Measurements from ENCODE around the gene TBC1D2B. TPM values are rescaled to one million over a fixed set of nuclear protein-coding genes. Genes with fewer than 3 reads are reported as not detected.
A peak's percentile ranks its signal among the peaks of the same experiment; 100 is the strongest.

TBC1D2B gene
- total RNA-seq, 1 experiment from 2014 or later = 17.6 TPM

DNA sequence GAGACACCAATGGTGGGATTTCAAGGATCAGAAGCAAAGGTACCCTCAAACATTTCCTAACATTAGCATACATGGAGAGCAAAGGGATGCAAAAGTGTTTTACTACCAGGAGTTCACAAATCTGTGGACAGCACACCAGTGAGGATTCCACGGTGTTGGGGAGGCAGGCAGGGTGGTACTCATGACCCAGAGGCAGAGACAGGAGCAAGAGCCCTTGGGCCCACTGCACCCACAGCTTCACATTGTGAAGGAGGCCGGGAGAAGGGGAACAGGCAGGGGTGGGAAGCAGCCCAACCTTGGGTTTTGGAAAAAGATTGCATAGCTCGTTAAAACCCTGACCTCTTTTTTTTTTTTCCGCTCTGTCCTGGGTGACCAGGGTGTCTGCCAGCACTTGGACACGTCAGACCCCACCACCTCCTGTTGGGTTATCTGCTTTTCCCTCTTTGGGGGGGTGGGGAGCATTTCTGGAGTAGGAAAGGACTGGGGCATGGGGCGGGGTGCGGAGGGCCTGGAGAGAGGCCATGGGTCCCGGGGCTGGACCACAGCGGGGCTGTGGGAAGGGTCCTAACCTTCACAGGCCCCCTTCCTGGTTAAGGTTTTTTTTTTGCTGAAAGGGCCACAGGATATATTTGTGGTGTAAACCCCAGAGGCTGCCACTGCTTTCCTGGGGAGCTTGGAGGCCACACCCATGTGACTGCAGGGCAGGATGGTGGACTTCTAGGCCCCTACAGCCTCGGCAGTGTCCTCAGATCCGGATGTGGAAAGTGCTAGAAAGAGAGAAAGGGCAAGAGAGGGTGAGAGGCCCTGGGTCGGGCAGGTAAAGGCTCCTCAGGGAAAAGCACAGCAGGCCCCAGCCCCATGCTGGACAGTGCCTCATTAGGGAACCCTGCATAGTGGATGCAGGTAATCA lies 27.3 kb upstream of the TBC1D2B start:
- no peak overlapping the region for H3K23ac ChIP-seq (ENCODE audit: insufficient read length, low read depth, low read length)
- H3T11ph ChIP-seq (ENCODE audit: low read length) = no peak overlapping the region
- no CpG with 5 or more reads among the region's 12 CpGs for WGBS (ENCODE audit: extremely low coverage, insufficient read length, low lambda C conversion rate)
- Mint-ChIP-seq H3K4me1 (peaks cover 0 to 5% of the 10 kb centered on the region in 2 experiments; a peak in 2 of 4 replicates), H3K27me3 (ENCODE audit: low read depth) (peaks cover 3% of the 10 kb centered on the region; the same call in 1 of the 2 replicates), H3K27ac (peak overlapping the region in 2 of 3 experiments; percentile 27 to 29; a peak in 3 of 7 replicates), H3K9me3 (no peaks in the 10 kb centered on the region), H3K36me3 (ENCODE audit: insufficient read depth in 1 of 3, low read depth in 3 of 3) (peaks cover 4 to 14% (median 7%) of the 10 kb centered on the region in 3 experiments; a peak in 5 of 7 replicates), H3K4me3 (no peak overlapping the region; a peak in 1 of 5 replicates)
- H3K4ac ChIP-seq (ENCODE audit: low read depth, low read length) = no peak overlapping the region
- H4K20me1 ChIP-seq (ENCODE audit: control insufficient read depth, insufficient read depth, insufficient read length) = no peaks in the 10 kb centered on the region
- no peak overlapping the region for H2BK120ac ChIP-seq (ENCODE audit: low read depth, low read length, poor library complexity, severe bottlenecking)
- H2AK5ac ChIP-seq (ENCODE audit: insufficient read length, low read length) = no peak overlapping the region
- H3K79me2 ChIP-seq (ENCODE audit: insufficient read depth, low read length) = no peaks in the 10 kb centered on the region
- no peak overlapping the region for H2BK15ac ChIP-seq (ENCODE audit: low read depth, low read length)
- no peak overlapping the region for H3K4me2 ChIP-seq (ENCODE audit: insufficient read depth, insufficient read length, low read length)
- H4K5ac ChIP-seq (ENCODE audit: insufficient read length, low read depth, low read length) = no peak overlapping the region
- H2BK5ac ChIP-seq (ENCODE audit: insufficient read length, low read length) = no peak overlapping the region
- H3K4me1 ChIP-seq (ENCODE audit: insufficient read depth, low read length) = no peaks in the 10 kb centered on the region
- no peak overlapping the region for H3K27ac ChIP-seq (ENCODE audit: insufficient read length, low read depth, low read length)
- DNase-seq = no peak
- H3K27me3 ChIP-seq (ENCODE audit: insufficient read depth, low read length) = no peaks in the 10 kb centered on the region
- no peak overlapping the region for H3K14ac ChIP-seq (ENCODE audit: insufficient read depth, low read length)
- no peak overlapping the region for H3K56ac ChIP-seq (ENCODE audit: insufficient read length, low read depth, low read length)
- H3K18ac ChIP-seq (ENCODE audit: insufficient read length, low read depth, low read length) = no peak overlapping the region
- TF ChIP-seq, protein P1, sequence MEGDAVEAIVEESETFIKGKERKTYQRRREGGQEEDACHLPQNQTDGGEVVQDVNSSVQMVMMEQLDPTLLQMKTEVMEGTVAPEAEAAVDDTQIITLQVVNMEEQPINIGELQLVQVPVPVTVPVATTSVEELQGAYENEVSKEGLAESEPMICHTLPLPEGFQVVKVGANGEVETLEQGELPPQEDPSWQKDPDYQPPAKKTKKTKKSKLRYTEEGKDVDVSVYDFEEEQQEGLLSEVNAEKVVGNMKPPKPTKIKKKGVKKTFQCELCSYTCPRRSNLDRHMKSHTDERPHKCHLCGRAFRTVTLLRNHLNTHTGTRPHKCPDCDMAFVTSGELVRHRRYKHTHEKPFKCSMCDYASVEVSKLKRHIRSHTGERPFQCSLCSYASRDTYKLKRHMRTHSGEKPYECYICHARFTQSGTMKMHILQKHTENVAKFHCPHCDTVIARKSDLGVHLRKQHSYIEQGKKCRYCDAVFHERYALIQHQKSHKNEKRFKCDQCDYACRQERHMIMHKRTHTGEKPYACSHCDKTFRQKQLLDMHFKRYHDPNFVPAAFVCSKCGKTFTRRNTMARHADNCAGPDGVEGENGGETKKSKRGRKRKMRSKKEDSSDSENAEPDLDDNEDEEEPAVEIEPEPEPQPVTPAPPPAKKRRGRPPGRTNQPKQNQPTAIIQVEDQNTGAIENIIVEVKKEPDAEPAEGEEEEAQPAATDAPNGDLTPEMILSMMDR (conservative IDR thresholded peaks at IDR 0.05) = no peak
- H3K23me2 ChIP-seq (ENCODE audit: insufficient read length, low read depth, low read length, poor library complexity, severe bottlenecking) = no peaks in the 10 kb centered on the region
- no peak overlapping the region for H4K8ac ChIP-seq (replicated peaks; ENCODE audit: insufficient read length, low read depth, low read length)
- H3K9ac ChIP-seq (ENCODE audit: extremely low read depth, insufficient read length, low read length) = no peak overlapping the region
- no peak overlapping the region for H2BK12ac ChIP-seq (ENCODE audit: insufficient read length, low read depth, low read length)
- H2BK20ac ChIP-seq (ENCODE audit: low read depth, low read length, poor library complexity, severe bottlenecking) = no peak overlapping the region
- H3K9me3 ChIP-seq (ENCODE audit: control insufficient read depth, low read depth, low read length) = no peaks in the 10 kb centered on the region
- no peak overlapping the region for H4K91ac ChIP-seq (ENCODE audit: insufficient read length, low read depth, low read length)
- no peak overlapping the region for H2AFZ ChIP-seq (ENCODE audit: low read length)
- H3K79me1 ChIP-seq (ENCODE audit: insufficient read depth, low read depth, low read length, poor library complexity, severe bottlenecking) = no peaks in the 10 kb centered on the region

Data from H9 (cell line).